ENCODE data around the gene SYNCRIP. TPM values are rescaled to one million over a fixed set of nuclear protein-coding genes. Genes with fewer than 3 reads are reported as not detected.
A peak's percentile ranks its signal among the peaks of the same experiment; 100 is the strongest.
"Not testable (repeated sequence)": the region's sequence is repeated elsewhere in the genome, so short reads cannot be mapped to it uniquely, and the experiment has no call there.

The SYNCRIP gene
- 74.5 and 80.5 TPM in 2 replicates for total RNA-seq (2014; rRNA removed; shearing (Covaris generic))

DNA sequence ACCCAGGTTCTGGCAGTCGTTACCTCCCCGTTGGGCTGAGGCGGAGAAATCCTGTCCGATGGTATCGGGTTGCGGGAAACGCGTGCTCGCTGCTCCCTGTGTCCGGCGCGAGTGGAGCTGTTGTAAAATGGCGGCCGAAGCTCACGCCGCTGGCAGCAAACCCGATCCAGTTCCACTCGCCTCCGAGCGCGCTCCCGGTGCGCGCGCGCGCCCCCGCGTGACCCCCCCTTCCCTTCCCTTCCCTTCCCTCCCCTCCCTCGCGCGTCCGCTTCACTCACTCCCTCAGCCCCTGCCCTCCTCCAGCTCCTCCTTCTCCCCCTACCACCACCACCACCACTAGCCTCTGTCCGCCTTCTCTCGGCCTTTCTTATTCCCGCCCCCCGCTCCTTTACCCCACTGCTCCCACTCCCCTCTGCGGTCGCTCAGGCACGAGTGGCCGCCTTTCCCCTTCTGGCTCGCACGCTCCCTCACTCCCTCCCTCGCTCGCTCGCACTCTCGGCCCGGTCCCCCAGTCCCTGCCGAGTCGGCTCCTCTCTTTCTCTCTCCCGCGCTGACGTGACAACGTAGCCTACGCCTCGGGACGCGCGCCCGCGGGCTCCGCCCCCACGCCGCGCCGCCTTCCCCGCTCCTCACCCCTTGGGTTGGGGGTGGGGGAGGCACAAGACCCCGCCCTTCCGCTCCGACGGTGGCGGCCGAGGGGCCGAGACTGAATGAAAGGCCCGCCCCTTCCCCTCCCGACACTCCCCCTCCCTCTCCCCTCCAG, at the start of gene SYNCRIP:
Gene SYNCRIP (minus strand): TSS at position 113 of the 763 bp plus-strand sequence. CDS start 1,447 bp downstream, outside the sequence.
- DNase-seq (ENCODE audit: low read depth) = peak; percentile 98

DNA sequence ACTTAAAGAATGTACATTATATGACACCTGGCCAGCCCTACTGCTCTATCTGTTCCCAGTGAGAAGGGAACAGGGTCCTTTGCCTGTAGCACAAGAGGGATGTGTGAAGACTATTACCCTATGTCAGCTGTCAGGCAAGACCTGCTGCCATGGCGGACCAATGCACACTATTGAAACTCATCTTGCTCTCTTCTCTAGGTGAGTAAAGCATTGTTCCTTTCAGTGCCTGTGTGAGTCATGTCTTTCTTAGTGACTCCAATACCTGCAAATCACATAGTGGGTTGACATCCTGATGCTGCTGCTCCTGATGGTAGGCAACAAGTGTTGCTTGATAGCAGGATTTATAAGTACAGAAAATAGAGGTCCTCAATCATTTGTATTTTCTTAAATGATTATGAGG, 48.8 kb upstream of the SYNCRIP start:
- DNase-seq (ENCODE audit: low read depth) = no peak

DNA sequence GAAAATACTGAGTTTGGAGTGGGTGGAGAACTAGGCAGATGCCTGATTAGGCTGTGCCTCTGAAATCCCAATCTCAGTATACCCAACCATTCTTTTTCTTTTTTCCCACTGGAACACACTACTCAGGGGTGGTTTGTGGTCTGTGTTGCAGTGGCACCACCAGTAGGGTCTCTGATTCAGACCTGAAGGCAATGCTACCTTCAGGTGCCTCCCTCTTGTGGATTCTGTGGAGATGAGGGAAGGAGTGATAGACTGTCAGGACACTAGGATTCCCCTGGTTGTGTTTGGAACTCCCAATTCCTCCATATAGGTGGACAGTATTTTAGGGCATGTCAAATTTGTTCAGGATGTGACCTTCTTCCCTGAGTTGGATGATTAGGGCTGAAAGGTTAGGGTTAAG, 47.4 kb upstream of the SYNCRIP start:
- no peak for DNase-seq (ENCODE audit: low read depth)

DNA sequence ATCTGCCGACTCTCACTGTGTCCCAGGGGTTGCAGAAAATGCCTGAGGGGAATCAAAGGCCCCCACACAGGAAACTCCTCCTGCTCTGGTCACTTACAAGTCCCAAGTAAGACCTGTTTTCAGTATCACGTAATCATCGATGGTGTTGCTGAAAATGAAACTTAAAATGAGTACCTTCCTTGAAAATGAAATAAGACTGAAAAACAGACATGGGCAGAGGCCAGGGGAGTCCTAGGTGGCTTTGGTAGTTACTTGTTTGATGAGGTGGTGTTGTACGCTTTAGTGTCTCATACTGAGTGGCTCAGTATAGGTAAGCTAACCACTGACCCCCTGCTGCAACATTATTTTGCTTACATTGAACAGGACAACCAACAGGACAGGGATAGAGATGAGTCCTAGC, 43.0 kb upstream of the SYNCRIP start:
- DNase-seq (ENCODE audit: low read depth) = no peak

DNA sequence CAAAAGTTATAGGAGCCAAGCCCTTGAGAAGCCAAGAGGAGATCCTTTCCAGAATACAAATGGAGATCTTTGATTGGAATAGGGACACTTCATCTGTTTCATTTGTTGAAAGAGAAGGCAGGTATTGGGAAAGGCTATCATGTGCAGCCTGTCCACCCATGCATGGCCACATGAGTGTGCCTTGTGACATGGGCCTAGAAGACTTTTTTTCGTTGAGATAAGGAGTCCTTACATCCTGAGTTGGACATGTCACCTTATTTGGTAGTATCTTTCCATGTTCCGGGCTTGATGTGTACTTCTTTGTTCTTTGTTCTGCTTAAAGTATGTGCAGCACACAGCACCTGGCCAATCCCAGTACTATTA, 42.1 kb upstream of the SYNCRIP start:
- no peak for DNase-seq (ENCODE audit: low read depth)

DNA sequence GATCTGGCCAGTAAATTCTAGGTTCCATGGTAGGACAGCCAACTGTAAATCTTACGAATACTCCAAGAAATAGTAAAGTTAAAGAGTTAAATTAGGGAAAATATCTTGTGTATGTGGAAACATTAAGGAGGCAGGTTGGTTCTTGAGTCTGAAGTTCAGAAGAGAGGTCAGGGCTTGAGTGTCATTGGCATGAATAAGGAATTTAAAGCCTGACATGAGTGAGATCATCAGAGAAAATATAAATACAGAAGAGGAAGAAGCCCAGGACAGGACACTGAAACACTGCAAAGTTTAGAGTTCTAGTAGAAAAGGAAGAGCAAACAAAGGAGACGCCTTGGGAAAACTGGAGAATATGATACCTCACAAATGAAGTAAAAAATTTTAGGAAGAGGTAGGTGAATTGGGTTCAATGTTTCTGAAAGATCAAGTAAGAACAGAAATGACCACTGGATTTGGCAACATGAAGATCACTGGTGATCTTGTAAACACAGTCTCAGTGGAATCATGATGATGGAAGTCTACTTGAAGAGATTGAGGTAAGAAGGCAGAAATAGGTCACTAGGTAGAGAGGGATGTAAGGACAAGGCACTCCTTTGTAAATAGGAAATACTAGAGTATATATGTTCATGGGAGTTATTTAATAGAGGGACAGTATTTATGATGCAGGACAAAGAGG, 41.6 kb upstream of the SYNCRIP start:
- DNase-seq (ENCODE audit: low read depth) = no peak

DNA sequence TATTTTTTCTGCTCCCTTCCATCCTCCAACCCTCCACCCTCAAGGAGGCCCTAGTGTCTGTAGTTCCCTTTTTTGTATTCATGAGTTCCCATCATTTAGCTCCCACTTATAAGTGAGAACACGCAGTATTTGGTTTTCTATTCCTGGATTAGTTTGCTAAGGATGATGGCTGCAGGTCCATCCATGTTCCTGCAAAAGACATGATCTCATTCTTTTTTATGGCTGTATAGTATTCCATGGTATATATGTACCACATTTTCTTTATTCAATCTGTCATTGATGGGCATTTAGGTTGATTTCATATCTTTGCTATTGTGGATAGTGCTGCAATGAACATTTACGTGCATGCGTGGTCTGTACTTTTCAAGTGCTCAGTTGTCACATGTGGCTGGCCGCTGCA, 39.2 kb upstream of the SYNCRIP start:
- DNase-seq (ENCODE audit: low read depth) = not testable (repeated sequence)

DNA sequence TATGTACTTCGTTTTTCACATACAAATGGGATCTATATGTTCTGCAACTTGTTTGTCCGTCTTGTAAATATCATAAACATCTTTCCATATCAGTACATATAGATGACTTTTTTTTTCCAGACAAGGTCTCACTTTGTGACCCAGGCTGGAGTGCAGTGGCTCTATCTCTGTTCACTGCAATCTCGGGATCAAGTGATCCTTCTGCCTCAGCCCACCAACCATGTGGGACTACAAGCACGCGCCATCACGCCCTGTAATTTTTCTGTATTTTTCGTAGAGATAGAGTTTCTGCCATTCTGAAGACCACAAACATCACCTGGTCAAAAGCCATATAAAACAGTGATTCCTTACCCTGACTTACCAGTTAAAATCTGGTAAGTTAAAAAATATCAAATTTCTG, 37.7 kb upstream of the SYNCRIP start:
- no peak for DNase-seq (ENCODE audit: low read depth)

DNA sequence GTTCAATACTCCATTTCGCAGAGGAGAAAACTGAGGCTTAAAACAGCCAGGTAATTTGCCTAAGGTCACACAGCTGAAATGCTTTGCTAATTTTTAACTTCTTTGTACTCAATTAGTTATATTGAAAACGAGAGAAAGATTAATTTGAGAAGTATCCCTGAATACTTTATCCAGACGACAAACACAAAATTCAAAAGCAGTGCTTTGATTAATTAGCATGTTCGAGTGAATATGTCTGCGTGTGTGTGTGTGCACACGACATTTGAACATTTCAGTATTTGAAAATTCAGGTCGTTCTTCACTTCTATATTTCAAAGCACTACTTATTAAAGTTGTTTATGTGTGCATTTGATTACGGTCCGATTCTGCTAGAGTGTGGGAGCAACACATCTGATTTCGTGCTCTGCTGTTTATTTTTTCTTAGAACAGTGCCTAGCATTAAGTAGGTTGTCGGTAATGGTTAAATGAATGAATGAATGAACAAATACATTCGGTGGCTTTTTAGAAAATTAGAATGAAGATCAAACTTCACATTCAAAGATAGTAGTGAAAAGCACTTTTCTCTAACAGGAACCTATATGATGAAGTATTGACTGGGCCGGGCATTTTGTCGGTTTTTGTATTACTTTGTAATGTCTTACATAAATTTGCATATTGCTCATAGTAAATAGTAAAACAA, 36.9 kb upstream of the SYNCRIP start:
- DNase-seq (ENCODE audit: low read depth) = no peak

DNA sequence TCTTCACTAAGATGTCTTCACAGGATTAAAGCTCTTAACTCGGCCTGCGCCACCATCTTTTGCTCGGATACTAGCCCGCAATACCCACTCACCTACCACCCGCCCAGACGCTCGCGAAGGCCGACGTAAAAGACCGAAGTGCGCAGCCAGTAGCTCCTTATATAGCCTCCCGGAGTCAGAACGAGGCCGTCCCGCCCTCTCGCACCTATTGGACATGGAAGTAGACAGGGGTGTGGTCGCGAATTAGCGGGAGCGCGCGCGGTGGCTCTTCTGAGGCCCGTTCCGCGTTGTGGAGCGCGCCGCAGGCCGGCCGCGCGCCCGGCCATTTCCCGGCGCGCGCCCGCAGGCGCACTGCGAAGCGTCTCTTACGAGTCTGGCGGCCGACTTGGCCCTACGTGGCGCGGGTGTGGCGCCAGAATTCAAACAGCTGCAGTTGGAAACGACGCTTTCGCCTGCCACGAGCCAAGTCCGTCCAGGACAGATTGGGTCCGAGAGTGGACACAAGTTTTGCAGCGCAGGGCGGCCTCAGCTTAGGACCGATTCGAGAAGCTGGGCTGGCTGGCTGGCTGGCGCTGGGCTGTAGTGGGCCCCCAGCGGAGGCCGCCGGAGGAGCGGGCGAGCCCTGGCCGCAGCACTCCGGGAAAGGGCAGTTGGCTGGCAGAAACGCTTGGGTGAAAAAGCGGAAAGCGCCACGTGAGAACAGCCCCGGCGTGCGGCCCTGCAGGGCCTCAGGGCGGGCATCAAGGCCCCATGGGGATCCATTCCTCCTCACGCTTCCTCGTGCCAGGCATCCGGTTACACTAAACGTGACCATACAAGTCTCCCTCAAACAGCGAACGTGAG, 36.1 kb upstream of the SYNCRIP start:
- DNase-seq (ENCODE audit: low read depth) = peak; percentile 99

DNA sequence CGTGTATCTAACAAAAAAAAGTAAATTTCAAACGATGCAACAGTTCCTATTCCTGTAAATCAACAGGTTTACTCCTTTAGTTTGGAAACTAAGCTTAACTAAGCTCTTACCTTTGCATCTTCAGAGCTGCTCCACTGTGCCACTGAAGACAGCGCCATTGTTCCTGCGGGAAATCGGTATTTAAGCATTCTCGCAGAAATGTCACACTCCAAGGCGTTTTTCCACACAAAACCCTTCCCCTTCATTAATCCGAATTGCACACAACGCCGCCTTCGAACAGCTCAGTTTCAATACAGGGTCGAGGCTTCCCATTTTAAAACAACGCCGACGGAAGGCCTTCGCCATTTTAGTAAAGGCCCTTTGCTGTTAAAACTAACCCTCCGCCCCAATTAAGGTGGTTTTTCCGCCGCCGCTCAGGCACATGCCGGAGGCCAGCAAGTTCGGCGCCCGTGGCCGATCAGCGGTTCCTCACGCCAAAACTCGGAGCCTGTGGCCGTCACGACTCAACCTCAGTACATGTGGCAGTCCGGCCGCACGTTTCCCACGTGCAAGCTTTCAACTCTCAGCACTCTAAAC, 35.4 kb upstream of the SYNCRIP start:
- no peak for DNase-seq (ENCODE audit: low read depth)

DNA sequence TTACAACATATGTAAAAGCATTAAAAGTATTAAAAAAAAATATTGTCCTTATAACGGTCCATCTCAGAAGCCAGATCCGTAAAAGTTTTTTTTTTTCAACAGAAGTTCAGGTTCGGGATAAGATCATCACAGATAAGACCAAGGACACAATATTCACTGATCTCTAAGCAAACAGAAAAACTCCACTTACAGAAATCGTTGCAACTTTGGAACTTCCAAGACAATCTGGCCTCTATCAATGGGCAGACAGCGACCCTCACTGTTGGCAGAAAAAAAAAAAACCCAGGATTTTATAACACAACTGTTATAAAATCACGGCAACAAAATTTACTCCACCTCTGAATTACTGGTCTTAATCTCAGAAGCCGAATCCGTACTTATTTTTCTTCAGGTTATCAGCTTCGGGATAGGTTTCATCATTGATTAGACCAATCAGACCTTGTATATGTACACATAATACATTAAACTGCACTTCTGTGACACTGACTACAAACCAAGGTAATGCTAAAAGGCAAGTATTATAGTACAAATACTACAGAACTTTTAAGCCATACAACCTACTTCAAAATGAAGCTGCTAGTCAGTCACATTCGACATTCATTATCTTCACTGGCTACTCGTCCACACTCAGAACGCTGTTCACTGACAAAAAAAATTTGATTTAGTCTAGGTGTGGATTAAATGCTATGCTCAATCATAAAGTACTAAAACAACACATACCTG, 34.7 kb upstream of the SYNCRIP start:
- DNase-seq (ENCODE audit: low read depth) = peak; percentile 43

DNA sequence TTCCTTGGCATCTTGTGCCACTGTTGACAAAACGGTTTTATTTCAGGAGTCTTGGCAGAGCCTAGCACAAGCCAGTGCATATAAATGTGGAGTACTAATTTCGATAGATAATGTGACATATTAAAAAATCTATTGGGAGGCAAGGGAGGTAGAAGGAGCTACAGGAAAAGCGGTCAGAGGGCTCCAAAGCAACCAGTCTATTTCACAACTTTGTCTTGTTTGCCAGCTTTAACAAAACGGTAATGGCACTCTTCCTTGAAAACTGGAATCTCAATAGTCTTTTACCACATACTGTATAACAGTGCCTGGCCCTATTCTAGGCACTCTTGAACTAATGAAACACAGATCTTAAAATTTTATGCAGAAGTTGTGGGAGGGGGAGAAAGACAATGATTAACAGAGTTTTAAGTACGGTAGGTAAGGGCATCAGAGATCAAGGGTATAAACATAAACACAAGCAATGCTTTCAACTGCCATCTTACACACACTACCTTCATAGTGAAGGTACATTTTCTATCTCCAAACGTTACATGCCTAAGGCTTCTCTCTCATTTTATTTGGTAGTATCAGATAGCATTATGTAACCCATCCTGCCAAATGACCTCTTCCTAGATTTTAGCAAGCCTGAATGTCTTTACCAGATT, 33.5 kb upstream of the SYNCRIP start:
- DNase-seq (ENCODE audit: low read depth) = no peak

DNA sequence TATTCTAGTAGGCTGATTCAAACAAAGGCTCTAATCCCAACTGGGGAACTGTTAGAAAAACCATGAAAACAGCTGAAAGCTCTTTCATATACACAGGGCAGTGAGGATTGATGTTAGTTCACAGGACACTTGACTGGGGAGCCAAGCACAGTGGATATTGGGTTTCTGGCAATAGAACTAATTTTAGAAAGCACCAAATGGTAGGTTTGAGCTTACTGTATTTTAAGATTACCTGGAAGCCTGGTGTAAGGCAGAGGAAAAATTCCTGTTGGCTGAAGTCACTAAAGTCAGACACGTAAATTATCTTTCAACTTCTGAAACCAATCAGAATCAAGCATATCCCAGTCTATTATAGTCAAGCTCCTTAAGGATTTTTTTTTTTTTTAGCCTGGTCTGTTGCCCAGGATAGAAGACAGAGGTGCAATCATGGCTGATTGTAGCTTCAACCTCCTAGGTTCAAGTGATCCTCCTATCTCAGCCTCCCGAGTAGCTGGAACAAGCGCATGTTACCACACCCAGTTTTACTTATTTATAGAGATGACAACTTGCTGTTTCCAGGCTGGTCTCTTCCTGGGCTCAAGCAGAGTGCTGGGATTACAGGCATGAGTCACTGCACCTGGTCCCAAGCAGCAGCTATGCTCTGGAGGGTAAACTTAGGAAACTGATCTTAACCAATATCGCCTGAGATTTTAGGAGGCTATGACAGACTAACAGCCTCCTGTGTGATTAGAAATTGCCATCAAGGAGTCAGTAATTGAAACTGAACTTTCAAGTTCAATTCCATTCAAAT, 32.5 kb upstream of the SYNCRIP start:
- DNase-seq (ENCODE audit: low read depth) = peak; percentile 80

DNA sequence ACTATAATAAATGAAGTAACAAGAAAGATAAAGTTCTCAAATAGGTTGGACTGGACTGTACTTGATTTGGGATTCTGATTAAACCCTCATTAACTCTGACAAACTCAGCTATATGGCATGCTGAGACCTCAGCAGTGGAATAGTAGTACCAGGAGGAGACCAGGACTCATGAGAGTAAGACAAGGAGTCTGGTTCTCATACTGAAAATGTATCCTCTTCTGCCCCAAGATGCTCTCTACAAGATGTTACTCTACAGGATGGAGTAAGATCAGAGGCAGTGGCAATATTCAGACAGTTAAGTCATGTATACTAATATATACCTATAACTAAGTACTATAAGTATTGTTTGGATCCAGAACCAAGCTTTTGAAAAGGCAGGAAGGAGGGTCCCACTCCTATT, 31.9 kb upstream of the SYNCRIP start:
- DNase-seq (ENCODE audit: low read depth) = no peak

DNA sequence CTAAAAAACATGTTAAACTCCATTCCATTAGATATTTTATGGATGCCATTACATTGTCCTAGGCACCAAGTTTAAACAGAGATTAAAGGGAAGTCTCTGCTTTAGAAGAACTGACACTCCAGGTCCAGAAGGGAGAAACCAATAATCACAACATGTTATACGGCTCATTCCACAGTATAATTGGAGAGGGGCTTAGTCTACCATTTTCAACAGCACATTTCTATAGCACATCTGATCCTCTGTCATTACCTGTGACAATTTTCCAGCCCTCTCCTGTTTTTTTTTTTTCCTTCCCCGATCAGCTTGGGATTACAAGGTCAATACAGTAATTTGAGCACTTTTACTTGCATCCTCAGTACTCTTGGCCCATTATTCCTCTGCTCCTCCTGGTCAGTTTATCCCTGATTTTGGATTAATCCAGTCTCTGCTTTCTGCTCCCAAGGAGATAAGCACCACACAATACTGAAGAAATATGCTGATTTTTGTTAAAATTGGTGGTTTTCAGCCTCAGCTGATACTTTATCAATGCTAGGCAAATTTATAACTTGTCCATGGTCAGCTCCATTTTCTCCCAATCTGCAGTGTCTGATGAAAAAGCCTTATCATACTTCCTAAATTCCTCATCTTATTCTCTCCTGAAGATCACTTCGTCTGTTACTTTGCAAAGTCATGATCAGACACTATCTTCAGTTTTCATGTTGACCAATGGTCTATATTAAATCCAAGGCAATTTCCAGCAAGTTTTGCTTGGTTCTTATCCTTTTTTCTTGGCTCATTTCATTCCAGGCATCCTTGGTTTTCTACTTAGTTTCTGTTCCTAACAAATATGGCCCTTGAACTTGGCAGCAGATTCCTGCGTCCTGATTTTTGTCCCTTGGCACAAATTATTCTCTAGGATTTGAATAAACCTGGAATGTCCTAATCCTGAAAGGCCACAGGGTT, 30.8 kb upstream of the SYNCRIP start:
- no peak for DNase-seq (ENCODE audit: low read depth)

DNA sequence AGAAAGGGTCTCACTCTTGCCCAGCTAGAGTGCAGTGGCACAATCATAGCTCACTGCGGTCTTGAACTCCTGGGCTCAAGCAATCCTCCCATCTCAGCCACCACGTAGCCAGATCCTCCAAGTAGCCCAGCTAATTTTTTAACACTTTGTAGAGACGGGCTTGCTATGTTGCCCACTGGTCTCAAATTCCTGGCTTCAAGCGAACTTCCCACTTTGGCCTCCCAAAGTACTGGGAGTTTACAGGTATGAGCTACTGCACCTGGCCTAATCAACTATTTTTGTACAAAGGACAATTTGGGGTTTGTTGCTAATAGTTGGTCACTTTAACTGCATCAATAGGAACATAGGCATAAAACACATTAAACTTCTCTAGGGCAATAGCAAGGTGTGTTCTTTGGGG, 29.9 kb upstream of the SYNCRIP start:
- no peak for DNase-seq (ENCODE audit: low read depth)

DNA sequence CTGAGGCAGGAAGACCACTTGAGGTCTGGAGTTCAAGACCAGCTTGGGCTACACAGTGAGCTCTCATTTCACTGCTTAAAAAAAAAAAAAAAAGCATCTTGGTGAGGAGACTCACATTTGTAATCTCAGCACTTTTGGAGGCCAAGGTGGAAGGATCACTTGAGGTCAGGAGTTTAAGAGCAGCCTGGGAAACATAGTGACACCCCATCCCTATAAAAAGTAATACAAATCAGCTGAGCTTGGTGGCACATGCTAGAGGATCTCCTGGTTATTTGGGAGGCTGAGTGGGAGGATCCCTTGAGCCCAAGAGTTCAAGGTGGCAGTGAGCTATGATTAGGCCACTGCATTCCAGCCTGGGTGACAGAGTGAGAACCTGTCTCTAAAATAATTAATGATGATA, 29.4 kb upstream of the SYNCRIP start:
- no peak for DNase-seq (ENCODE audit: low read depth)

Measured in RPMI7951 (cell line).